Measurements from ENCODE around the gene ZDHHC11B. TPM values are rescaled to one million over a fixed set of nuclear protein-coding genes. Genes with fewer than 3 reads are reported as not detected.
A peak's percentile ranks its signal among the peaks of the same experiment; 100 is the strongest.
"Not testable (repeated sequence)": the region's sequence is repeated elsewhere in the genome, so short reads cannot be mapped to it uniquely, and the experiment has no call there.

ZDHHC11B gene
- total RNA-seq, 1 donor from 2014 or later, result 0.60 TPM

GRCh38 chr5:679166-679895 is 105.2 kb downstream of the ZDHHC11B start:
- H3K36me3 ChIP-seq; H3K36me3 Mint-ChIP-seq; H3K27ac ChIP-seq; H3K4me3 Mint-ChIP-seq; H3F3A ChIP-seq (ENCODE audit: low read depth); H2AFZ ChIP-seq (replicated peaks); H3K27ac Mint-ChIP-seq; H3K79me2 ChIP-seq (ENCODE audit: low read depth); H3K9me3 ChIP-seq (ENCODE audit: low read depth); H3K9ac ChIP-seq; H3K9me3 Mint-ChIP-seq; DNase-seq (ENCODE audit: low spot score); H3K4me2 ChIP-seq; H3K4me3 ChIP-seq; H3K27me3 Mint-ChIP-seq (ENCODE audit: insufficient read depth, low read depth); H4K20me1 ChIP-seq (ENCODE audit: low read depth); H3K4me1 Mint-ChIP-seq; H3K4me1 ChIP-seq: not testable (repeated sequence)
- H3K27me3 ChIP-seq, result peaks cover 24% of the 10 kb centered on the region

- not testable (repeated sequence) for DNase-seq (ENCODE audit: low spot score); H3K9me3 Mint-ChIP-seq; H3K79me2 ChIP-seq (ENCODE audit: low read depth); H3K4me3 Mint-ChIP-seq; H4K20me1 ChIP-seq (ENCODE audit: low read depth); H3K27me3 Mint-ChIP-seq (ENCODE audit: insufficient read depth, low read depth); H3K36me3 ChIP-seq; H3K27ac Mint-ChIP-seq; H3K27ac ChIP-seq; H3K4me1 Mint-ChIP-seq; H3K36me3 Mint-ChIP-seq; H3K9me3 ChIP-seq (ENCODE audit: low read depth); H3K9ac ChIP-seq; H3K4me3 ChIP-seq; H2AFZ ChIP-seq (replicated peaks); H3K4me1 ChIP-seq; H3K4me2 ChIP-seq; H3F3A ChIP-seq (ENCODE audit: low read depth)
- H3K27me3 ChIP-seq, result peaks cover 31% of the 10 kb centered on the region
Observed at GRCh38 chr5:678521-678920, 106.0 kb downstream of the ZDHHC11B start.

DNA sequence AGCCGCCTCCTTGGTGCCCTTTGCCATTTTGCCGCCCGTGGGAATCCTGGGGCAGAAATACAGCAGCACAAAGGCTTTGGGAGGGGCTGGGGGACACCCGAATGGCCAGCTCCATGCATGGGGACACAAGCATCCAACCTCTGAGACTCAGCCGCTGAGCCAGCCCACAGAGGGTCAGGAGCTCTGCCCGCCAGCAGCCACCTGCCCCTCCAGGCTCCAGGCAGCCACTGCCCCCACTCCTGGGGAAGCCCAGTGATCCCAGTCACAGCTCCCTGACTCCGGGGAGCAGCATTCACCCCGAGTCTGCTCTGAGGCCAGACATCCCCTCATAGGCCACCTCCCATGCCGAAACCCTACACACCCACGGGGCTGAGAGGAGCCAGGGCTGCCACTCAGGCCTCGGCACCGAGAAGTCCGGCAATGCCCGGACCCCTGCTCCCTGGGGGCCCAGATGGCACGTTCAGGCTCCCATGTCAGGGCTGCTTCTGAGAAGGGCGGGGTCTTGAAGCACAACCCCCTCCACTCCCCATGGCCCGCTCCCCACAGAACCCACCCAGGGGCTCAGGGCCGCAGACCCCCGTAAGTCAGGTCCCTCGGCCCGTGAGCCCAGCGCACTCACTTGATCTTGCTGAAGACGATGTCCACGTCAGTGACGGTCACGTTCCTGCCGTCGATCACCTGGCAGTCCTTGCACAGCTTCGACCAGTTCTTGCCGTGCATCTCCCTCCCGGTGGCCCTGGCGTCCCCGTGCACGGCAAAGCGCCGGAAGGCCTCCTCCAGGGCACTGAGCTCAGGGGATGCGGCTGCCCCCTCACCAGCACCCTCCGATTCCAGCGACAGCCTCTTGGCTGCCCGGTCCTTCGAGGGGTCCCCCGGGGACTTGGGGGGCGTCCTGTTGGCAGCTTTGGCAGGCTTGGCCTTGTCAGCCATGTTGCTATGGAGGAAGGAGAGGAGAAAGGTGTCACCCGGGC is 107.1 kb downstream of the ZDHHC11B start:
- Mint-ChIP-seq H3K27me3 (ENCODE audit: insufficient read depth, low read depth) (peaks cover 12% of the 10 kb centered on the region), H3K36me3 (no peaks in the 10 kb centered on the region), H3K27ac (no peak overlapping the region), H3K4me1 (peaks cover 11% of the 10 kb centered on the region), H3K9me3 (no peaks in the 10 kb centered on the region), H3K4me3 (no peak overlapping the region)
- Histone ChIP-seq H3K27me3 (peaks cover 37% of the 10 kb centered on the region), H3K9ac (no peak overlapping the region), H3K4me3 (no peak overlapping the region), H3K9me3 (ENCODE audit: low read depth) (no peaks in the 10 kb centered on the region), H3K4me2 (no peak overlapping the region), H3K36me3 (no peaks in the 10 kb centered on the region), H2AFZ (replicated peaks) (no peak overlapping the region), H3K4me1 (peaks cover 8% of the 10 kb centered on the region), H3F3A (ENCODE audit: low read depth) (peaks cover 2% of the 10 kb centered on the region), H3K27ac (no peak overlapping the region), H3K79me2 (ENCODE audit: low read depth) (no peaks in the 10 kb centered on the region), H4K20me1 (ENCODE audit: low read depth) (peaks cover 5% of the 10 kb centered on the region)
- TF ChIP-seq, protein P1, sequence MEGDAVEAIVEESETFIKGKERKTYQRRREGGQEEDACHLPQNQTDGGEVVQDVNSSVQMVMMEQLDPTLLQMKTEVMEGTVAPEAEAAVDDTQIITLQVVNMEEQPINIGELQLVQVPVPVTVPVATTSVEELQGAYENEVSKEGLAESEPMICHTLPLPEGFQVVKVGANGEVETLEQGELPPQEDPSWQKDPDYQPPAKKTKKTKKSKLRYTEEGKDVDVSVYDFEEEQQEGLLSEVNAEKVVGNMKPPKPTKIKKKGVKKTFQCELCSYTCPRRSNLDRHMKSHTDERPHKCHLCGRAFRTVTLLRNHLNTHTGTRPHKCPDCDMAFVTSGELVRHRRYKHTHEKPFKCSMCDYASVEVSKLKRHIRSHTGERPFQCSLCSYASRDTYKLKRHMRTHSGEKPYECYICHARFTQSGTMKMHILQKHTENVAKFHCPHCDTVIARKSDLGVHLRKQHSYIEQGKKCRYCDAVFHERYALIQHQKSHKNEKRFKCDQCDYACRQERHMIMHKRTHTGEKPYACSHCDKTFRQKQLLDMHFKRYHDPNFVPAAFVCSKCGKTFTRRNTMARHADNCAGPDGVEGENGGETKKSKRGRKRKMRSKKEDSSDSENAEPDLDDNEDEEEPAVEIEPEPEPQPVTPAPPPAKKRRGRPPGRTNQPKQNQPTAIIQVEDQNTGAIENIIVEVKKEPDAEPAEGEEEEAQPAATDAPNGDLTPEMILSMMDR (IDR thresholded peaks at IDR 0.05), result no peak
- TF ChIP-seq EZH2phosphoT487 (IDR thresholded peaks at IDR 0.05) (no peak), EZH2 (IDR thresholded peaks at IDR 0.05) (no peak)
- DNase-seq (ENCODE audit: low spot score), result no peak

GRCh38 chr5:676699-677076 is 107.8 kb downstream of the ZDHHC11B start:
- Histone ChIP-seq H3K27ac (no peak overlapping the region), H3K4me3 (no peak overlapping the region), H3K36me3 (no peaks in the 10 kb centered on the region), H4K20me1 (ENCODE audit: low read depth) (peaks cover 13% of the 10 kb centered on the region), H3K4me1 (peaks cover 8% of the 10 kb centered on the region), H3K79me2 (ENCODE audit: low read depth) (no peaks in the 10 kb centered on the region), H3K9me3 (ENCODE audit: low read depth) (no peaks in the 10 kb centered on the region), H3K27me3 (peaks cover 40% of the 10 kb centered on the region), H3F3A (ENCODE audit: low read depth) (peaks cover 2% of the 10 kb centered on the region), H3K9ac (no peak overlapping the region), H2AFZ (replicated peaks) (no peak overlapping the region), H3K4me2 (no peak overlapping the region)
- no peak for DNase-seq (ENCODE audit: low spot score)
- peaks cover 12% of the 10 kb centered on the region for H3K27me3 Mint-ChIP-seq (ENCODE audit: insufficient read depth, low read depth)
- no peaks in the 10 kb centered on the region for H3K36me3 Mint-ChIP-seq
- peak overlapping the region; percentile 82 for H3K27ac Mint-ChIP-seq
- TF ChIP-seq EZH2phosphoT487 (IDR thresholded peaks at IDR 0.05) (no peak), EZH2 (IDR thresholded peaks at IDR 0.05) (no peak)
- TF ChIP-seq, protein P1 (IDR thresholded peaks at IDR 0.05), result no peak
- H3K4me3 Mint-ChIP-seq, result no peak overlapping the region
- H3K4me1 Mint-ChIP-seq, result peaks cover 14% of the 10 kb centered on the region
- H3K9me3 Mint-ChIP-seq, result no peaks in the 10 kb centered on the region

All from neural progenitor cell (in vitro differentiated cells).